GM23338 (cell line): ENCODE measurements around the gene GADD45B. TPM values are rescaled to one million over a fixed set of nuclear protein-coding genes. Genes with fewer than 3 reads are reported as not detected.

ENCODE experiments used
- ATAC-seq: fragments of 200-7000 bp; cut with Tn5 transposase; 3 replicates; pipeline ENCODE4 v1.9.1; 2020
- DNase-seq: peaks from one replicate; pipeline ENCODE4 v3.0.0-alpha.2; 2015; ENCODE audit warnings: low spot score
- H2AFZ ChIP-seq: fragments of 200-600 bp; sonication (generic); 2 replicates; pipeline ENCODE4 v1.8.0; 2016; ENCODE audit warnings: antibody characterized with exemption, mild to moderate bottlenecking, moderate library complexity
- H3F3A ChIP-seq: fragments of 200-600 bp; sonication (generic); replicated peaks from 2 replicates; pipeline ENCODE4 v1.8.0; 2017; ENCODE audit warnings: antibody characterized with exemption, mixed run types, low read depth
- H3K27ac ChIP-seq: fragments of 200-600 bp; sonication (generic); 2 replicates; pipeline ENCODE4 v1.6.1; 2016; ENCODE audit warnings: low read depth
- H3K27me3 ChIP-seq: fragments of 200-600 bp; sonication (generic); 2 replicates; pipeline ENCODE4 v1.8.0; 2016; ENCODE audit warnings: mild to moderate bottlenecking, mixed run types, moderate library complexity; ENCODE audit not compliant: insufficient read depth
- H3K36me3 ChIP-seq: fragments of 200-600 bp; sonication (generic); 2 replicates; pipeline ENCODE4 v1.8.0; 2016; ENCODE audit warnings: mild to moderate bottlenecking; ENCODE audit not compliant: insufficient read depth
- H3K4me1 ChIP-seq: fragments of 200-600 bp; sonication (generic); 2 replicates; pipeline ENCODE4 v1.8.0; 2016; ENCODE audit warnings: mild to moderate bottlenecking, moderate library complexity; ENCODE audit not compliant: insufficient read depth
- H3K4me2 ChIP-seq: fragments of 200-600 bp; sonication (generic); 2 replicates; pipeline ENCODE4 v1.7.1; 2017; ENCODE audit warnings: mixed run types
- H3K4me3 ChIP-seq: fragments of 200-600 bp; sonication (generic); 2 replicates; pipeline ENCODE4 v1.6.1; 2016; ENCODE audit warnings: mixed run types
- H3K79me2 ChIP-seq: fragments of 200-600 bp; sonication (generic); replicated peaks from 2 replicates; pipeline ENCODE4 v1.8.0; 2017; ENCODE audit warnings: mild to moderate bottlenecking; ENCODE audit not compliant: insufficient read depth
- H3K9me2 ChIP-seq: fragments of 200-600 bp; sonication (generic); 2 replicates; pipeline ENCODE4 v1.8.0; 2017; ENCODE audit not compliant: insufficient read depth
- H4K20me1 ChIP-seq: fragments of 200-600 bp; sonication (generic); replicated peaks from 2 replicates; pipeline ENCODE4 v1.8.0; 2017; ENCODE audit warnings: mild to moderate bottlenecking; ENCODE audit not compliant: insufficient read depth
- H3K27ac Mint-ChIP-seq: 2 replicates; pipeline ENCODE4 v1.8.0; 2020; ENCODE audit warnings: inconsistent platforms, mild to moderate bottlenecking, moderate library complexity, mixed read lengths
- H3K27me3 Mint-ChIP-seq: 3 replicates; pipeline ENCODE4 v1.8.0; 2022; ENCODE audit warnings: low read depth, mild to moderate bottlenecking, moderate library complexity, mixed read lengths, inconsistent platforms; ENCODE audit not compliant: insufficient read depth, poor library complexity
- H3K36me3 Mint-ChIP-seq: 3 replicates; pipeline ENCODE4 v1.8.0; 2021; ENCODE audit warnings: low read depth, mild to moderate bottlenecking, inconsistent platforms, moderate library complexity, mixed read lengths
- H3K4me1 Mint-ChIP-seq: 3 replicates; pipeline ENCODE4 v1.8.0; 2020; ENCODE audit warnings: mild to moderate bottlenecking, inconsistent platforms, mixed read lengths
- H3K4me3 Mint-ChIP-seq: 3 replicates; pipeline ENCODE4 v1.8.0; 2021; ENCODE audit warnings: moderate library complexity, mild to moderate bottlenecking, inconsistent platforms, mixed read lengths
- H3K9me3 Mint-ChIP-seq: 3 replicates; pipeline ENCODE4 v1.8.0; 2020; ENCODE audit warnings: moderate library complexity, mild to moderate bottlenecking, inconsistent platforms, mixed read lengths
- EZH2 ChIP-seq: fragments of 200-600 bp; sonication (generic); IDR thresholded peaks from one replicate; pipeline ENCODE4 v1.8.0; 2017; ENCODE audit warnings: antibody characterized with exemption, mild to moderate bottlenecking, low read depth; ENCODE audit not compliant: unreplicated experiment
- EZH2phosphoT487 ChIP-seq: fragments of 200-600 bp; sonication (generic); IDR thresholded peaks from one replicate; pipeline ENCODE4 v1.8.1; 2018; ENCODE audit warnings: antibody characterized with exemption; ENCODE audit not compliant: unreplicated experiment
- JUNB ChIP-seq: IDR thresholded peaks from one replicate; pipeline ENCODE4 v1.6.1; 2016; ENCODE audit warnings: antibody characterized with exemption; ENCODE audit not compliant: unreplicated experiment
- NANOG ChIP-seq: IDR thresholded peaks from 2 replicates; pipeline ENCODE4 v1.6.1; 2016; ENCODE audit warnings: antibody characterized with exemption, borderline replicate concordance
- POLR2AphosphoS5 ChIP-seq: IDR thresholded peaks from 2 replicates; pipeline ENCODE4 v1.6.1; 2016; ENCODE audit warnings: antibody characterized with exemption, low read depth
- ZNF114 ChIP-seq: fragments of 250-450 bp; sonication (Bioruptor Pico); IDR thresholded peaks from 2 replicates; pipeline ENCODE4 v1.5.0; 2020; ENCODE audit warnings: mild to moderate bottlenecking, moderate library complexity
- ZNF331 ChIP-seq: fragments of 250-450 bp; sonication (Bioruptor Pico); IDR thresholded peaks from 2 replicates; pipeline ENCODE4 v1.5.0; 2020; ENCODE audit warnings: low read depth, mild to moderate bottlenecking, moderate library complexity
- ZNF462 ChIP-seq: fragments of 250-450 bp; sonication (Bioruptor Pico); IDR thresholded peaks from 2 replicates; pipeline ENCODE4 v1.5.0; 2020; ENCODE audit warnings: mild to moderate bottlenecking, moderate library complexity
- polyA plus RNA-seq: library from polyadenylated mRNA; unstranded; fragments of >200 nt; fragmentation: Nextera tagmentation; extraction: Ambion mirVana; gene quantifications from 2 replicates; pipeline ENCODE4 v1.2.1, GENCODE V29; 2016
- total RNA-seq: library from RNA; depleted of rRNA; stranded (reverse); fragments of >200 nt; shearing (Covaris generic); gene quantifications from 2 replicates; pipeline ENCODE4 v1.2.3, GENCODE V29; 2014

GADD45B gene
- total and polyA plus RNA-seq, 2 experiments from 2014 or later: 12.3 to 16.6 TPM

DNA sequence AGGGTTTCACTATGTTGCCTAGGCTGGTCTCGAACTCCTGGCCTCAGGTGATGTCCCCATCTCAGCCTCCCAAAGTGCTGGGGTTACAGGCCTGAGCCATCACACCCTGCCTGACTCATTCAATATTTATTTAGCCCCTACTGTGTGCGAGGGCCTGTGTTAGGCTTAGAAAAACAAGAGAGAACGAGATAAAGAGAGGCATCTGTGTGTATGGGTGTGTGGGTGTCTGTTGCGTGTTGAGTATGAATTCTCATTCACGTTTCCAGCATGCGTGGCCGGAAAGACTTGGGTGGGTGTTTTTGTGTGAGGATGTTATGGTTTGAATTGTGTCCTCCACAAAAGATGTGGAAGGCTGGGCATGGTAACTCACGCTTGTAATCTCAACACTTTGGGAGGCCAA lies 9.5 kb downstream of the GADD45B start (continued):
- TF ChIP-seq ZNF462 (CRISPR knock-in tag): no peak
- no peak for TF ChIP-seq EZH2phosphoT487
- no peak for TF ChIP-seq POLR2AphosphoS5

GRCh38 chr19:2487090-2487489 lies 11.2 kb downstream of the GADD45B start:
- H3K4me3 ChIP-seq: no peak overlapping the region
- peaks cover 4% of the 10 kb centered on the region; the same call in 2 of the 3 replicates for H3K4me1 Mint-ChIP-seq
- no peak overlapping the region for H3K4me2 ChIP-seq
- no peak overlapping the region; the same call in 2 of the 3 replicates for H3K4me3 Mint-ChIP-seq
- peaks cover 21% of the 10 kb centered on the region for H3K9me3 Mint-ChIP-seq
- no peaks in the 10 kb centered on the region for H3F3A ChIP-seq
- ATAC-seq: no peak
- no peaks in the 10 kb centered on the region; the same call in 1 of the 2 replicates for H4K20me1 ChIP-seq
- peaks cover 44% of the 10 kb centered on the region for H3K27me3 Mint-ChIP-seq
- H3K4me1 ChIP-seq: peaks cover 6% of the 10 kb centered on the region; the same call in 1 of the 2 replicates
- no peaks in the 10 kb centered on the region for H3K79me2 ChIP-seq
- peaks cover 55% of the 10 kb centered on the region for H3K27me3 ChIP-seq
- H2AFZ ChIP-seq: no peak overlapping the region
- no peak for DNase-seq
- H3K36me3 Mint-ChIP-seq: peaks cover 4% of the 10 kb centered on the region; the same call in 2 of the 3 replicates
- no peaks in the 10 kb centered on the region for H3K9me2 ChIP-seq
- no peaks in the 10 kb centered on the region for H3K36me3 ChIP-seq
- H3K27ac ChIP-seq: no peak overlapping the region
- no peak overlapping the region for H3K27ac Mint-ChIP-seq
- no peak for TF ChIP-seq EZH2phosphoT487
- TF ChIP-seq ZNF114 (CRISPR knock-in tag): no peak
- no peak for TF ChIP-seq ZNF462 (CRISPR knock-in tag)
- no peak for TF ChIP-seq EZH2
- no peak for TF ChIP-seq JUNB
- no peak for TF ChIP-seq NANOG
- no peak for TF ChIP-seq ZNF331
